Measurements from ENCODE around the gene RHOF. TPM values are rescaled to one million over a fixed set of nuclear protein-coding genes. Genes with fewer than 3 reads are reported as not detected.

Gene RHOF
- total and polyA plus RNA-seq, 2 of the 8 experiments (the other 6 are each of a cell fraction or from before 2014, with no cell fraction given) = 23.8 to 31.9 TPM

DNA sequence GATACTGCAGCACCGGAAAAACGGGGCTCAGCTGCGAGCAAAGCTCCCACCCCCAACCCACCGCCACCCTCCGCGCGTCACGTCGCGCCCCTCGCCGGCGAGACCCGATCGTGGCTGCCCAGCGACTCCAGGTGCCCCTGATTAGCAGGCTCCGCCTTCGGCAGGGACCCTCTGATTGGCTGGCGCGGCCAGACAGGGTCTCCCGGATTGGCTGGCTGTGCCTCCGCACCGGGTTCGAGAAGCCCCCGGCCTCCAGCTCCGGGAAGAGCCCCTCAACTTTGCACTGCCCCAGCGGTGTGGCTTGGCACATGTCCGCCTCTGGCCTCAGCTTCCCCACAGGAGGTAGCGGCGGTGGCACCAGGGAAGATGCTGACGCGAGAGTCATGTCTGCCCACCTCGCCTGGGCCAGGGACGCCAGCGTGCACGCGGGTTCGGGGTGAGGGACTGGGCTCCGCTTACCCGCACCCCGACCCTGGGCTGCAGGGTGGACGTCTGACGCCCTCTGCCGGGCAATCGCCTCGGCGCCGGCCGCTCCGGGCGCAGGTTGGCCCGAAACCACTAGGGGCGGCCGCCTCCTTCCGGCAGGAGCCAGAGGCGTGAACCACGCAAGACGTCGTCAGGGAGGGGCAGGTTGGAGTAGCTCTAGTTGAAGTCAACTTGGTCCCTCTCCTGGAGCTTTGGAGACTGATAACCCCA, 498 bp upstream of the RHOF start (continued):
- peak; percentile 73 for TF ChIP-seq BACH1 (IDR thresholded peaks at IDR 0.05; ENCODE audit: low read length)
- TF ChIP-seq BCL11A (IDR thresholded peaks at IDR 0.05; ENCODE audit: low read depth in 2 of 2, low read length in 2 of 2) = no peak
- TF ChIP-seq, protein P1, sequence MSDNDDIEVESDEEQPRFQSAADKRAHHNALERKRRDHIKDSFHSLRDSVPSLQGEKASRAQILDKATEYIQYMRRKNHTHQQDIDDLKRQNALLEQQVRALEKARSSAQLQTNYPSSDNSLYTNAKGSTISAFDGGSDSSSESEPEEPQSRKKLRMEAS (IDR thresholded peaks at IDR 0.05) = peak; percentile 95
- TF ChIP-seq, protein P2, sequence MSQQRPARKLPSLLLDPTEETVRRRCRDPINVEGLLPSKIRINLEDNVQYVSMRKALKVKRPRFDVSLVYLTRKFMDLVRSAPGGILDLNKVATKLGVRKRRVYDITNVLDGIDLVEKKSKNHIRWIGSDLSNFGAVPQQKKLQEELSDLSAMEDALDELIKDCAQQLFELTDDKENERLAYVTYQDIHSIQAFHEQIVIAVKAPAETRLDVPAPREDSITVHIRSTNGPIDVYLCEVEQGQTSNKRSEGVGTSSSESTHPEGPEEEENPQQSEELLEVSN (IDR thresholded peaks at IDR 0.05) = peak; percentile 92
- TF ChIP-seq NRF1 (IDR thresholded peaks at IDR 0.05; ENCODE audit: low read depth, low read length) = 0 out of 2 replicates have a peak, but pooled peaks have one; percentile 9
- TF ChIP-seq KDM4A (IDR thresholded peaks at IDR 0.05; ENCODE audit: low read depth, low read length, severe bottlenecking) = peak; percentile 90
- no peak for TF ChIP-seq KDM5A (IDR thresholded peaks at IDR 0.05; ENCODE audit: low read length)
- peak; percentile 73; the same call in 1 of the 2 replicates for TF ChIP-seq TCF12 (IDR thresholded peaks at IDR 0.05; ENCODE audit: low read depth, low read length)
- no peak for TF ChIP-seq POU5F1 (IDR thresholded peaks at IDR 0.05; ENCODE audit: low read depth, low read length)
- peak; percentile 34 to 40; a peak in 2 of 3 replicates for TF ChIP-seq EP300 (IDR thresholded peaks at IDR 0.05; ENCODE audit: borderline replicate concordance in 1 of 2, low read depth in 2 of 2, low read length in 2 of 2)
- TF ChIP-seq CBX5 (IDR thresholded peaks at IDR 0.05; ENCODE audit: low read depth, low read length) = no peak
- TF ChIP-seq, protein P3, sequence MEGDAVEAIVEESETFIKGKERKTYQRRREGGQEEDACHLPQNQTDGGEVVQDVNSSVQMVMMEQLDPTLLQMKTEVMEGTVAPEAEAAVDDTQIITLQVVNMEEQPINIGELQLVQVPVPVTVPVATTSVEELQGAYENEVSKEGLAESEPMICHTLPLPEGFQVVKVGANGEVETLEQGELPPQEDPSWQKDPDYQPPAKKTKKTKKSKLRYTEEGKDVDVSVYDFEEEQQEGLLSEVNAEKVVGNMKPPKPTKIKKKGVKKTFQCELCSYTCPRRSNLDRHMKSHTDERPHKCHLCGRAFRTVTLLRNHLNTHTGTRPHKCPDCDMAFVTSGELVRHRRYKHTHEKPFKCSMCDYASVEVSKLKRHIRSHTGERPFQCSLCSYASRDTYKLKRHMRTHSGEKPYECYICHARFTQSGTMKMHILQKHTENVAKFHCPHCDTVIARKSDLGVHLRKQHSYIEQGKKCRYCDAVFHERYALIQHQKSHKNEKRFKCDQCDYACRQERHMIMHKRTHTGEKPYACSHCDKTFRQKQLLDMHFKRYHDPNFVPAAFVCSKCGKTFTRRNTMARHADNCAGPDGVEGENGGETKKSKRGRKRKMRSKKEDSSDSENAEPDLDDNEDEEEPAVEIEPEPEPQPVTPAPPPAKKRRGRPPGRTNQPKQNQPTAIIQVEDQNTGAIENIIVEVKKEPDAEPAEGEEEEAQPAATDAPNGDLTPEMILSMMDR (IDR thresholded peaks at IDR 0.05; ENCODE audit: control extremely low read depth in 1 of 3, insufficient read depth in 1 of 3, low read depth in 1 of 3, low read length in 3 of 3) = peak in 2 of 3 experiments; percentile 100; a peak in 3 of 4 replicates
- no peak for TF ChIP-seq CEBPB (IDR thresholded peaks at IDR 0.05; ENCODE audit: low read depth, low read length)
- no peak for TF ChIP-seq MAFK (IDR thresholded peaks at IDR 0.05; ENCODE audit: low read depth, low read length)
- TF ChIP-seq TBP (IDR thresholded peaks at IDR 0.05; ENCODE audit: low read depth, low read length) = peak; percentile 19; the same call in 1 of the 2 replicates
- no peak for TF ChIP-seq EGR1 (IDR thresholded peaks at IDR 0.05; ENCODE audit: borderline replicate concordance, low read depth, low read length)
